ENCODE measurements around the gene ZNF70.

ZNF70 gene

DNA sequence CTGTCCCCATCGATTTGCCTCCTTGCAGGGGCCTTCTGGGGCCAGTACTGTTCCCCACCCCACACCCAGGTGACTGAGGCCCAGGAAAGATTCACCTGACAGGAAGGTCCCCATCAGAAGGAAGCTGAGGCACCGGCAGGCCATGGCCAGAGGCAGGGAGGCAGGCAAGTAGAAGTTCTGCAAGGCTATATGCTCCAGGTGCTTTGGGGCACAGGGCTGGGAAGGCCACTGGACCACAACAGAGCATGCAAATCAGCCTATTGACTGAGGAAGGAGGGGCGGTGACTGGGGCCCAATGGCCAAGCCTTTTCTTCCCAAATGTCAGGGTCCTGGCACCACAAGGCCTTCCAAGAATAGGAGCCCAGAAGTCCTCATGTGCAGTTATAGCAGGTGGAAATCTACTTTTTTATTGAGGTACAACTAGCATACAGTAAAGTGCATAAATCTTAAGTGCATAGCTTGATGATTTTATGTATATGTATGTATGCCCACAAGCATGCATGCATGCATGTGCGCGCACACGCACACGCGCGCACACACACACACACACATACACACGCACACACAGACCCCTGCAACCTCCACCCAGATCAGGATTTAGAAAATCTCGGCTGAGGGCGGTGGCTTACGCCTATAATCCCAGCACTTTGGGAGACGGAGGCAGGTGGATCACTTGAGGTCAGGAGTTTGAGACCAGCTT, 3.5 kb upstream of the ZNF70 start, which contains the start of gene VPREB3:
Gene VPREB3 (minus strand): TSS at position 206 of the 700 bp plus-strand sequence. CDS start 62 bp downstream, at position 144.
- DNase-seq = no peak
- H3K4me2 ChIP-seq (ENCODE audit: low read depth, low read length) = no peak within 1 kb of the TSS
- no peaks in the 10 kb centered on the region for H3K79me2 ChIP-seq (ENCODE audit: low read length)
- H3K4me1 ChIP-seq (ENCODE audit: low read length) = peaks cover 5% of the 10 kb centered on the region; the same call in 1 of the 2 replicates
- H3K36me3 ChIP-seq (replicated peaks; ENCODE audit: insufficient read depth, low read length) = no peaks in the 10 kb centered on the region
- H3K4me3 ChIP-seq (ENCODE audit: low read length) = no peak within 1 kb of the TSS
- H3K27me3 ChIP-seq (replicated peaks; ENCODE audit: insufficient read depth, low read length) = no peaks in the 10 kb centered on the region
- H3K27ac ChIP-seq (ENCODE audit: low read length) = no peak within 1 kb of the TSS
- no peaks in the 10 kb centered on the region for H3K9me3 ChIP-seq (replicated peaks; ENCODE audit: insufficient read depth, low read length)
- TF ChIP-seq, protein P1, sequence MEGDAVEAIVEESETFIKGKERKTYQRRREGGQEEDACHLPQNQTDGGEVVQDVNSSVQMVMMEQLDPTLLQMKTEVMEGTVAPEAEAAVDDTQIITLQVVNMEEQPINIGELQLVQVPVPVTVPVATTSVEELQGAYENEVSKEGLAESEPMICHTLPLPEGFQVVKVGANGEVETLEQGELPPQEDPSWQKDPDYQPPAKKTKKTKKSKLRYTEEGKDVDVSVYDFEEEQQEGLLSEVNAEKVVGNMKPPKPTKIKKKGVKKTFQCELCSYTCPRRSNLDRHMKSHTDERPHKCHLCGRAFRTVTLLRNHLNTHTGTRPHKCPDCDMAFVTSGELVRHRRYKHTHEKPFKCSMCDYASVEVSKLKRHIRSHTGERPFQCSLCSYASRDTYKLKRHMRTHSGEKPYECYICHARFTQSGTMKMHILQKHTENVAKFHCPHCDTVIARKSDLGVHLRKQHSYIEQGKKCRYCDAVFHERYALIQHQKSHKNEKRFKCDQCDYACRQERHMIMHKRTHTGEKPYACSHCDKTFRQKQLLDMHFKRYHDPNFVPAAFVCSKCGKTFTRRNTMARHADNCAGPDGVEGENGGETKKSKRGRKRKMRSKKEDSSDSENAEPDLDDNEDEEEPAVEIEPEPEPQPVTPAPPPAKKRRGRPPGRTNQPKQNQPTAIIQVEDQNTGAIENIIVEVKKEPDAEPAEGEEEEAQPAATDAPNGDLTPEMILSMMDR (IDR thresholded peaks at IDR 0.05; ENCODE audit: low read length) = no peak
- TF ChIP-seq EZH2 (optimal IDR thresholded peaks at IDR 0.05; ENCODE audit: low read depth, low read length) (no peak), EZH2phosphoT487 (IDR thresholded peaks at IDR 0.05; ENCODE audit: low read length) (no peak)
- H3K9ac ChIP-seq (ENCODE audit: low read length) = no peak within 1 kb of the TSS
- no peak within 1 kb of the TSS for H2AFZ ChIP-seq (ENCODE audit: low read length)
- peaks cover 3% of the 10 kb centered on the region; the same call in 1 of the 2 replicates for H3F3A ChIP-seq (ENCODE audit: insufficient read depth, low read length)
- no peaks in the 10 kb centered on the region for H4K20me1 ChIP-seq (ENCODE audit: insufficient read depth, low read length)
- H3K9me2 ChIP-seq (replicated peaks; ENCODE audit: insufficient read depth, low read length) = no peaks in the 10 kb centered on the region

DNA sequence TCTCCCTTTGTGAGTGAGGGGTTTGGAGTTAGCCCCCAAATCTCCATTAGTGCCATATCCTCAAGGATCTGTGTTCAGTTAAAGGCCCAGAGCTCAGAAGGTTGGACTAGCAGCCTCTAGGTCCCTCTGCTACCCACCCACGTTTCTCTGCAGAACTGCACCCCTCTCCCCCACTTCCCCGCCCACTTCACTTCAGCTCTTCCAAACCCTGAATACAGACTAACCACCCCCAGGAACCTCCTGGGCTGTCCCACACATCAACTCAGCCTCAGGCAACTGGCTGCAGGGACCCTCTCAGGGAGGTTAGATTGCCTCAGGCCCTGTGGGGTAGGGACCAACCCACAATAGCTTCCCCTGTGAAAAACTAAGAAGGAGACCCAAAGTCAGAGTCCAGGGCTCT, 2.5 kb upstream of the ZNF70 start:
- no peak for DNase-seq
- H3K4me2 ChIP-seq (ENCODE audit: low read depth, low read length) = no peak overlapping the region
- H3K27ac ChIP-seq (ENCODE audit: low read length) = no peak overlapping the region
- H3K79me2 ChIP-seq (ENCODE audit: low read length) = no peaks in the 10 kb centered on the region
- H2AFZ ChIP-seq (ENCODE audit: low read length) = no peak overlapping the region
- no peaks in the 10 kb centered on the region for H3K27me3 ChIP-seq (replicated peaks; ENCODE audit: insufficient read depth, low read length)
- H3K9me3 ChIP-seq (replicated peaks; ENCODE audit: insufficient read depth, low read length) = no peaks in the 10 kb centered on the region
- H3K4me1 ChIP-seq (ENCODE audit: low read length) = peaks cover 5% of the 10 kb centered on the region; the same call in 1 of the 2 replicates
- peaks cover 3% of the 10 kb centered on the region; the same call in 1 of the 2 replicates for H3F3A ChIP-seq (ENCODE audit: insufficient read depth, low read length)
- no peak overlapping the region for H3K9ac ChIP-seq (ENCODE audit: low read length)
- H3K4me3 ChIP-seq (ENCODE audit: low read length) = no peak overlapping the region
- H3K9me2 ChIP-seq (replicated peaks; ENCODE audit: insufficient read depth, low read length) = no peaks in the 10 kb centered on the region
- no peaks in the 10 kb centered on the region for H4K20me1 ChIP-seq (ENCODE audit: insufficient read depth, low read length)
- no peak for TF ChIP-seq EZH2phosphoT487 (IDR thresholded peaks at IDR 0.05; ENCODE audit: low read length)
- TF ChIP-seq, protein P1 (IDR thresholded peaks at IDR 0.05; ENCODE audit: low read length) = no peak
- TF ChIP-seq EZH2 (optimal IDR thresholded peaks at IDR 0.05; ENCODE audit: low read depth, low read length) = no peak
- no peaks in the 10 kb centered on the region for H3K36me3 ChIP-seq (replicated peaks; ENCODE audit: insufficient read depth, low read length)

DNA sequence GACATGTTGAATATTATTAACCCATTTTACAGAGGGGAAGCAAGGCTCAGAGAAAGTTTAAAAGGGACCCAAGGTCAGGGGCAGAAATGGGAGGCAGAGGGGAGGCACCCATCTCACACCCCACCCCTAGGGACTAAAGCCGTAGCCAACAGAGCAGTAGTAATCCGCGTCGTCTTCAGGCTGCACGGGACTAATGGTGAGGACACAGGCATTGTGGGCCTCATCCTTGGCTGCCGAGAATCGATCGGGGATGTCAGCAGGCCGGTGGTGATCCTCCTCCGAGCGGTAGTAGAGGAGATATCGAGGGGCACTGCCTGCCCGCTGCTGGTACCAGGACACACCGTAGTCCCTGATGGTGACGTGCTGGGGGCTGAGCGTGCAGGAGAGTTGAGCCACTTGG, 1.8 kb upstream of the ZNF70 start:
- H3K79me2 ChIP-seq (ENCODE audit: low read length) = no peaks in the 10 kb centered on the region
- H3K27me3 ChIP-seq (replicated peaks; ENCODE audit: insufficient read depth, low read length) = no peaks in the 10 kb centered on the region
- no peak overlapping the region for H3K9ac ChIP-seq (ENCODE audit: low read length)
- no peak overlapping the region for H3K27ac ChIP-seq (ENCODE audit: low read length)
- DNase-seq = no peak
- no peaks in the 10 kb centered on the region for H3K9me3 ChIP-seq (replicated peaks; ENCODE audit: insufficient read depth, low read length)
- peaks cover 5% of the 10 kb centered on the region; the same call in 1 of the 2 replicates for H3K4me1 ChIP-seq (ENCODE audit: low read length)
- H3K4me3 ChIP-seq (ENCODE audit: low read length) = no peak overlapping the region
- H3K4me2 ChIP-seq (ENCODE audit: low read depth, low read length) = no peak overlapping the region
- no peak overlapping the region for H2AFZ ChIP-seq (ENCODE audit: low read length)
- TF ChIP-seq, protein P1 (IDR thresholded peaks at IDR 0.05; ENCODE audit: low read length) = no peak
- no peak for TF ChIP-seq EZH2phosphoT487 (IDR thresholded peaks at IDR 0.05; ENCODE audit: low read length)
- TF ChIP-seq EZH2 (optimal IDR thresholded peaks at IDR 0.05; ENCODE audit: low read depth, low read length) = no peak
- no peaks in the 10 kb centered on the region for H4K20me1 ChIP-seq (ENCODE audit: insufficient read depth, low read length)
- no peaks in the 10 kb centered on the region for H3K36me3 ChIP-seq (replicated peaks; ENCODE audit: insufficient read depth, low read length)
- H3K9me2 ChIP-seq (replicated peaks; ENCODE audit: insufficient read depth, low read length) = no peaks in the 10 kb centered on the region
- H3F3A ChIP-seq (ENCODE audit: insufficient read depth, low read length) = peaks cover 3% of the 10 kb centered on the region; the same call in 1 of the 2 replicates
